Suprapubic skin (tissue), 4 donors: ENCODE data around the gene PPP2R5A. TPM values are rescaled to one million over a fixed set of nuclear protein-coding genes. Genes with fewer than 3 reads are reported as not detected.

Source experiments
- DNase-seq, 2 donors: peaks; one replicate each; pipeline ENCODE4 v3.0.0-alpha.2; 2019; ENCODE audit warnings: low spot score in 2 of 2
- H3K27ac ChIP-seq: fragments of 200-600 bp; sonication (generic); one replicate; pipeline ENCODE4 v1.5.1; 2019
- H3K27me3 ChIP-seq: fragments of 200-600 bp; sonication (generic); one replicate; pipeline ENCODE4 v1.5.1; 2019
- H3K36me3 ChIP-seq: fragments of 200-600 bp; sonication (generic); one replicate; pipeline ENCODE4 v1.5.1; 2019
- H3K4me1 ChIP-seq: fragments of 200-600 bp; sonication (generic); one replicate; pipeline ENCODE4 v1.5.1; 2019
- H3K4me3 ChIP-seq: fragments of 200-600 bp; sonication (generic); one replicate; pipeline ENCODE4 v1.5.1; 2019; ENCODE audit warnings: mild to moderate bottlenecking
- H3K9me3 ChIP-seq: fragments of 200-600 bp; sonication (generic); one replicate; pipeline ENCODE4 v1.5.1; 2019
- CTCF ChIP-seq, 2 donors: fragments of 200-600 bp in 1 of 2; fragments of 450-650 bp in 1 of 2; sonication (generic) in 1 of 2; IDR thresholded peaks; one replicate each; pipeline ENCODE4 v1.5.1; 2016 to 2019; ENCODE audit warnings: antibody characterized with exemption in 2 of 2, mild to moderate bottlenecking in 1 of 2, moderate library complexity in 1 of 2
- EP300 ChIP-seq: sonication (generic); formaldehyde crosslinking; IDR thresholded peaks from one replicate; pipeline ENCODE4 v1.6.1; 2017; ENCODE audit warnings: antibody characterized with exemption
- POLR2A ChIP-seq, 2 donors: fragments of 450-650 bp; IDR thresholded peaks; one replicate each; pipeline ENCODE4 v1.6.1; 2017; ENCODE audit warnings: antibody characterized with exemption in 2 of 2, mild to moderate bottlenecking in 2 of 2, moderate library complexity in 2 of 2
- POLR2AphosphoS5 ChIP-seq, 3 donors: sonication (generic); formaldehyde crosslinking; IDR thresholded peaks; one replicate each; pipeline ENCODE4 v1.6.1; 2017; ENCODE audit warnings: antibody characterized with exemption in 3 of 3
- WGBS: methylation state at CpG from one replicate; pipeline ENCODE4 v1.1.5; 2018; 5-methylcytosine and 5-hydroxymethylcytosine counted together
- total RNA-seq, 4 donors: library from RNA; depleted of rRNA; stranded (reverse); fragments of >200 nt; gene quantifications; one replicate each; pipeline ENCODE4 v1.1.0, GENCODE V29; 2016

Gene PPP2R5A
- total RNA-seq, 4 donors from 2014 or later = 44.6 to 58.2 (median 50.5) TPM

GRCh38 chr1:212346601-212347000 lies 61.4 kb downstream of the PPP2R5A start:
- Histone ChIP-seq H3K4me3 (no peak overlapping the region), H3K27ac (no peak overlapping the region), H3K36me3 (peaks cover 48% of the 10 kb centered on the region), H3K9me3 (no peaks in the 10 kb centered on the region), H3K27me3 (no peaks in the 10 kb centered on the region), H3K4me1 (no peaks in the 10 kb centered on the region)
- 80% methylated on average over 1 of the region's 1 CpG for WGBS
- no peak for TF ChIP-seq POLR2A (IDR thresholded peaks at IDR 0.05)
- no peak for TF ChIP-seq CTCF (IDR thresholded peaks at IDR 0.05)
- TF ChIP-seq EP300 = no peak
- DNase-seq = no peak

GRCh38 chr1:212351588-212352362 lies 66.6 kb downstream of the PPP2R5A start:
- Histone ChIP-seq H3K27ac (no peak overlapping the region), H3K9me3 (no peaks in the 10 kb centered on the region), H3K36me3 (peaks cover 65% of the 10 kb centered on the region), H3K27me3 (no peaks in the 10 kb centered on the region), H3K4me3 (no peak overlapping the region), H3K4me1 (no peaks in the 10 kb centered on the region)
- WGBS = 91% methylated on average over 10 of the region's 10 CpGs
- TF ChIP-seq EP300 (no peak), POLR2AphosphoS5 (IDR thresholded peaks at IDR 0.05) (no peak), POLR2A (IDR thresholded peaks at IDR 0.05) (no peak), CTCF (IDR thresholded peaks at IDR 0.05) (no peak)
- DNase-seq = no peak

- no peak for DNase-seq
- Histone ChIP-seq H3K9me3 (no peaks in the 10 kb centered on the region), H3K27ac (no peak overlapping the region), H3K27me3 (no peaks in the 10 kb centered on the region), H3K36me3 (peaks cover 71% of the 10 kb centered on the region), H3K4me1 (no peaks in the 10 kb centered on the region), H3K4me3 (no peak overlapping the region)
- no peak for TF ChIP-seq EP300
- TF ChIP-seq POLR2A (IDR thresholded peaks at IDR 0.05) = no peak
- TF ChIP-seq POLR2AphosphoS5 (IDR thresholded peaks at IDR 0.05) = no peak
- no peak for TF ChIP-seq CTCF (IDR thresholded peaks at IDR 0.05)
- 81% methylated on average over 2 of the region's 2 CpGs for WGBS
These were observed 68.0 kb downstream of the PPP2R5A start for GRCh38 chr1:212353181-212353580.

- TF ChIP-seq POLR2A (IDR thresholded peaks at IDR 0.05) = no peak
- no peak for TF ChIP-seq EP300
- no peak for TF ChIP-seq POLR2AphosphoS5 (IDR thresholded peaks at IDR 0.05)
- no peak for TF ChIP-seq CTCF (IDR thresholded peaks at IDR 0.05)
- Histone ChIP-seq H3K27me3 (no peaks in the 10 kb centered on the region), H3K4me3 (no peak overlapping the region), H3K4me1 (no peaks in the 10 kb centered on the region), H3K27ac (no peak overlapping the region), H3K36me3 (peaks cover 71% of the 10 kb centered on the region), H3K9me3 (no peaks in the 10 kb centered on the region)
- 86% methylated on average over 3 of the region's 3 CpGs for WGBS
- DNase-seq = no peak
These were observed 69.3 kb downstream of the PPP2R5A start for GRCh38 chr1:212354464-212354863.

GRCh38 chr1:212355230-212355969 lies 70.2 kb downstream of the PPP2R5A start:
- H3K27me3 ChIP-seq = no peaks in the 10 kb centered on the region
- H3K36me3 ChIP-seq = peaks cover 73% of the 10 kb centered on the region
- DNase-seq = no peak
- H3K9me3 ChIP-seq = no peaks in the 10 kb centered on the region
- no peak overlapping the region for H3K4me3 ChIP-seq
- TF ChIP-seq EP300 (no peak), POLR2A (IDR thresholded peaks at IDR 0.05) (no peak), POLR2AphosphoS5 (IDR thresholded peaks at IDR 0.05) (no peak), CTCF (IDR thresholded peaks at IDR 0.05) (no peak)
- WGBS = 95% methylated on average over 3 of the region's 3 CpGs
- H3K27ac ChIP-seq = no peak overlapping the region
- no peaks in the 10 kb centered on the region for H3K4me1 ChIP-seq
